HS-27A (cell line): ENCODE data around the gene ADNP.
"Not testable (repeated sequence)": the region's sequence is repeated elsewhere in the genome, so short reads cannot be mapped to it uniquely, and the experiment has no call there.

ENCODE experiments used
- DNase-seq: peaks from one replicate; pipeline ENCODE4 v3.0.0-alpha.2; 2012; ENCODE audit warnings: low read depth, missing footprints

Gene ADNP

GRCh38 chr20:50931306-50932015 lies at the start of gene ADNP:
TSS of gene ADNP (minus strand) at chr20:50931437. CDS start at chr20:50903996, 27,441 bp downstream.
- DNase-seq, result peak; percentile 83

DNA sequence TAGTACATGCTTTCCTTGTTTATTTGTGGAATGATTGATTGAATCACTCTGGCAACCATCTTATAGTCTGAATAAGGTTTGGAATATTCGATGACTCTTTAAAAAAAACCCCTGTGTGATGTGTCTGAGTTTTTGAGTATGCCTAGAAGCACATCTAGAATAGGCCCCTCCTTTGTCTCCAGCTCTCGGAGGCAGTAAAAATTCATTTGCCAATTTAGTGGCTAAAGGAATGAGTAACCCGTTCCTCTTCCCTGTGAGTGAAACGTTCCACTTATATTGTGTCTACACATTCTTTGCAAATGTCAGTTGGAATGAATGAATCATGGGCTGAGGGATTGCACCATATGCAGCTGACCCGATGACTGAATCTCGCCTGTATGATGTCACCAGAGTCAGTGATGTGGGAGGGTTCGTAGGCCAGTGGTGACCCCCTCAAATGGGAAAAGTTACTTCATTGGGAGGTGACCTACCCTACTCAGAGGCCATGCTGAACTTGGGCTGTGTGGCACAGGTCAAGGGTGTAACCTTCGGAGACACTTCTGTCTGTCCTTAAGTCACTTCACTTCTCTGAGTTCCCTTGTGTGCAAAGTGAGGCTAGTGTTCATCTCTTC lies 48.9 kb upstream of the ADNP start:
- DNase-seq, result peak; percentile 95

- DNase-seq, result not testable (repeated sequence)
These were observed 47.3 kb upstream of the ADNP start for GRCh38 chr20:50978533-50978932.

- DNase-seq, result no peak
These were observed 46.1 kb upstream of the ADNP start for GRCh38 chr20:50977066-50978021.

GRCh38 chr20:50975701-50976330 lies 44.6 kb upstream of the ADNP start:
- no peak for DNase-seq

- DNase-seq, result no peak
These were observed 38.7 kb upstream of the ADNP start for GRCh38 chr20:50969912-50970311.

- DNase-seq, result no peak
These were observed 38.2 kb upstream of the ADNP start for GRCh38 chr20:50969435-50969834.

GRCh38 chr20:50968289-50968688 lies 37.1 kb upstream of the ADNP start:
- no peak for DNase-seq

- no peak for DNase-seq
These were observed 36.3 kb upstream of the ADNP start for GRCh38 chr20:50967586-50967985.

DNA sequence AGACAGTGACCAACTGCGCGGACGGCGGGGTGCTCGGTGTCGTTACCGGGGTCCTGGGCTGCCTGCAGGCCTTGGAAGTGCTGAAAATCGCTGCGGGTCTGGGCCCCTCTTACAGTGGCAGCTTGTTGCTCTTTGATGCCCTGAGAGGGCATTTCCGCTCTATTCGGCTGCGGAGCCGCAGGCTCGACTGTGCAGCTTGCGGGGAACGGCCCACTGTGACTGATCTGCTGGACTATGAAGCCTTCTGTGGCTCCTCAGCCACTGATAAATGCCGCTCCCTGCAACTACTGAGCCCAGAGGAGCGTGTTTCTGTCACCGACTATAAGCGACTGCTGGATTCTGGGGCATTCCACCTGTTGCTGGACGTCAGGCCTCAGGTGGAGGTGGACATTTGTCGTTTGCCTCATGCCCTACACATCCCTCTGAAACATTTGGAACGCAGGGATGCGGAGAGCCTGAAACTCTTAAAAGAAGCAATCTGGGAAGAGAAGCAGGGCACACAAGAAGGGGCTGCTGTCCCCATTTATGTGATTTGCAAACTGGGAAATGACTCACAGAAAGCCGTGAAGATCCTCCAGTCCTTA lies 28.4 kb upstream of the ADNP start:
- no peak for DNase-seq

- DNase-seq, result peak; percentile 90
These were observed 27.6 kb upstream of the ADNP start, which contains the start of gene MOCS3 for GRCh38 chr20:50958615-50959542. TSS of gene MOCS3 (plus strand) at chr20:50958818. CDS start at chr20:50958843, 25 bp downstream.

GRCh38 chr20:50957798-50958614 lies 26.8 kb upstream of the ADNP start, which contains the start of gene DPM1:
TSS of gene DPM1 (minus strand) at chr20:50958532. CDS start at chr20:50958523, 9 bp downstream.
- DNase-seq, result no peak

- DNase-seq, result no peak
These were observed 26.0 kb upstream of the ADNP start for GRCh38 chr20:50957276-50957675.

GRCh38 chr20:50953821-50954220 lies 22.6 kb upstream of the ADNP start:
- no peak for DNase-seq

DNA sequence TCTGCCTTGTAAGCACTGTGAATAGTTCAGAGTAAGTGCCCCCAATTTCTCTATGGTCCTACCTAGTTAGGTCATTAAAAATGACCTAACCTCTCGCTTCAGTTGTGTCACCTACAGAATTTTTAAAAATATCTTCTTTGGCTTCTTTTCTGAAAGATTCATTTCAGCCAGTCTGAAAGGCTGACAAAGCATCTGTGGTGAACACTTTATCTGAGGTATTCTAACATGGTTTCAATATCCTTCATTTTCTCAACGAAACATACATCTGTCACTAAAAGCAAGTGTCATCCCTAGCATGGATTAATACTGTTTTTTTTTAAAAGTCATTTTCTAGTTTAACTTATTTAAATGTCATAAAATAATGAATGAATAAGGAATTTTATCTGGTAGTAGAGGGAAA lies 22.0 kb upstream of the ADNP start:
- no peak for DNase-seq

- no peak for DNase-seq
These were observed 17.0 kb upstream of the ADNP start for GRCh38 chr20:50948132-50948785.

- DNase-seq, result no peak
These were observed 11.8 kb upstream of the ADNP start for GRCh38 chr20:50943069-50943468.

- DNase-seq, result no peak
These were observed 2.4 kb upstream of the ADNP start for GRCh38 chr20:50933589-50933988.

GRCh38 chr20:50932691-50933280 lies 1.5 kb upstream of the ADNP start:
- DNase-seq, result no peak
